Central memory CD4-positive, alpha-beta T cell (primary cell): ENCODE results near the gene BST2.

ENCODE experiments used
- DNase-seq: peaks from one replicate; pipeline ENCODE4 v3.0.0; 2022
- total RNA-seq, 3 experiments: gene quantifications; one replicate each; lab custom pipeline; 2026; lab: John Stamatoyannopoulos, UW

The BST2 gene
- 16.2 to 48.8 (median 27.5) reads per million in 3 experiments for total RNA-seq

DNA sequence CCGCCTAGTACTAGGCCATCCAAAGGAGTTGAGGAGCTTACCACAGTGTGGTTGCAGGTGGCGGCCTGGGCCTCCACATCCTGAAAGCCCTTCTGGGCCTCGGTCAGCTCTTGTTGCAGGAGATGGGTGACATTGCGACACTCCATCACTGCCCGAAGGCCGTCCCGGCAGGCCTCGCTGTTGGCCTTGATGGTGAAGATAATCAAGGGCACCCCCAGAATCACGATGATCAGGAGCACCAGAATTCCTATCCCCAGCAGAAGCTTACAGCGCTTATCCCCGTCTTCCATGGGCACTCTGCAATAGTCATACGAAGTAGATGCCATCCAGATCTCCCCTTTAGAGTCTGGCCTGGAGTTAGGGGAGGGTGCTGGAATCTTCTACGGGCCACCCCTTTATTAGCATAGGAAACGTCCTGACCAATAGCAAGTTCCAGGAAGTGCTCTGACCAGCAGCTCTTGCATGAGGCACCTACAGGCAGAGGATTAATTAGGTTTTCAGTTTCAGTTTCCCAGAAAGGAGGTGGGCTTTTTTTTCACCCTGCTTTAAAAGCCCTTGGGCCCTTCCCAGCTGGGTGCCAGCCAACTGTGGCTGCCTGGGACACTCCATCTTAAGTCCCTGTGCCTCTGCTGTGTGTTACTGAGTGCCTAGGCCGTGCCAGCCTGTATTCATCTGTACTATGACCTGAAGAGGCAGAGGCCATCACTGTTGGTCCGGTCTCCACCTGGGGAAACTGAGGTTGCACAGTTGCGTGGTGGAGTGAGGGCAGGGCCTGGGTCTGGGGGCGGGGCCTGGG, at the start of gene BST2:
BST2 (minus strand) TSS at position 381 of the 796 bp plus-strand sequence; CDS start at position 326, 55 bp downstream.
- peak; percentile 68 for DNase-seq

DNA sequence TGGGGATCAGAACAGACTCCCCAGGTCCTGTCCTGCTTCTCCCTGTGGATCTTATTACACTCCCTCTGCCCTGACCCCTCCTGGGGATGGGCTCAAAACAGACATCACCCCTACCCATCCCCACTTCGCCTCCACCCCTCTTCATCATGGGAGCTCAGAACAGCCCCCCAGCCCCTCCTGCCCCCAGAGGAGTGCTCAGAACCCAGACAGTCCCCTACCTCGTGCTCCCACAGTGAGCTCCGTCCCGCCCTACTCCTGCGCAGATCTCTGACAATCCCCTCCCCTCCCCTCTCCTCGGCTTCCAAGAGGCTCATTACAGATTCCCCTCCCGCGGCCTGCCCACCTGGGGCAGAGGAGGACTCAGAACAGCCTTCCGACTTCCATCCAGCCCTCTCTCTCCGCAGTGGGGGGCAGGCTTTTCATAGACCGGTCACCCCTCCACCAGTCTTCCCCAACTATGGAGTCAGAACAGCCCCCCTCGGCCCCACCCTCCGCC, 49.2 kb upstream of the BST2 start:
- DNase-seq: no peak

DNA sequence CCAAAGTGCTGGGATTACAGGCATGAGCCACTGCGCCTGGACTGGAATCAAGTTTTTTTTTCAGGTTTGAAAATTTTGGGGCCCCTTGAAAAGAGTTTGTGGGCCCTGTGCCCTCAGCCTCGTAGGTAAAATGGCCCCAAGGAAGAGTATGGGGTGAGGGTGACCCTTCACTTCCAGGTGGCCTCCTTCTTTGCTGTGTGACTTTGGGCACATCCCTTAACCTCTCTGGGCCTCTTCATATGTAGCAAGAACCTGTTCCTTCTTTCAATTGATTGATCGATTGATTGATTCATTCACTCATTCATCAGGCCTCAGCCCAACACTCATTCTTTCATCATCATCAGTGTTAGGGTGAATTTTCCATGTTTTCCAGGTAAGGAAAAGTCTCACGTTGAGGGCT, 46.4 kb upstream of the BST2 start:
- no peak for DNase-seq

DNA sequence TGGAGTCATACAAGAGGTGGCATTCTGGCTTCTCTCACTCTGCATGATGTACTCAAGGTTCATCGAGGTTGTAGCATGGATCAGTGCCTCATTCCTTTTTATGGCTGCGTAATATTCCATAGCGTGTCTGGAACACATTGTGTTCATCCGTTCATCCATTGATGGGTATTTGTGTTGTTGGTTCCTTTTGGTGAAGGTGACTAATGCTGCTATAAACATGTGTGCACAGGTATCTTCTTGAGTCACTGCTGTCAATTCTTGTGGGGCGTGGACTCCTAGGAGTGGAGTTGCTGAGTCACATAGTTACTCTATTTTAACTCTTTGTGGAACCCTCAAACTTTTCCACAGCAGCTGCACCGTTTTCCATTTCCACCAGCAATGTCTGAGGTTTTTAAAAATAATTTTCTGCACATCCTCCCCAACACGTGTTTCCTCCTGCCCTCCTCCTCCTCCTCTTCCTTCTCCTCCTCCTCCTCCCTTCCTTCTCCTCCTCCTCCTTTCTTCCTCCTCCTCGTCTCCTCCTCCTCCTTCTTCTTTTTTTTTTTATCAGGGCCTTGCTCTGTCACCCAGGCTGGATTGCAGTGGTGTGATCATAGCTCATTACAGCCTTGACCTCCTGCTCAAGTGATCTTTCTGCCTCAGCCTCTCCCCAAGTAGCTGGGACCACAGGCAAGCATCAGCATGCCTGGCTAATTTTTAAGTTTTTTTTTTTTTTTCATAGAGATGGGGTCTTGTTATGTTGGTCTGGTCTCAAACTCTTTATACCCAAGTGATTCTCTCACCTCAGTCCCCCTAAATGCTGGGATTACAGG, 45.0 kb upstream of the BST2 start:
- no peak for DNase-seq

DNA sequence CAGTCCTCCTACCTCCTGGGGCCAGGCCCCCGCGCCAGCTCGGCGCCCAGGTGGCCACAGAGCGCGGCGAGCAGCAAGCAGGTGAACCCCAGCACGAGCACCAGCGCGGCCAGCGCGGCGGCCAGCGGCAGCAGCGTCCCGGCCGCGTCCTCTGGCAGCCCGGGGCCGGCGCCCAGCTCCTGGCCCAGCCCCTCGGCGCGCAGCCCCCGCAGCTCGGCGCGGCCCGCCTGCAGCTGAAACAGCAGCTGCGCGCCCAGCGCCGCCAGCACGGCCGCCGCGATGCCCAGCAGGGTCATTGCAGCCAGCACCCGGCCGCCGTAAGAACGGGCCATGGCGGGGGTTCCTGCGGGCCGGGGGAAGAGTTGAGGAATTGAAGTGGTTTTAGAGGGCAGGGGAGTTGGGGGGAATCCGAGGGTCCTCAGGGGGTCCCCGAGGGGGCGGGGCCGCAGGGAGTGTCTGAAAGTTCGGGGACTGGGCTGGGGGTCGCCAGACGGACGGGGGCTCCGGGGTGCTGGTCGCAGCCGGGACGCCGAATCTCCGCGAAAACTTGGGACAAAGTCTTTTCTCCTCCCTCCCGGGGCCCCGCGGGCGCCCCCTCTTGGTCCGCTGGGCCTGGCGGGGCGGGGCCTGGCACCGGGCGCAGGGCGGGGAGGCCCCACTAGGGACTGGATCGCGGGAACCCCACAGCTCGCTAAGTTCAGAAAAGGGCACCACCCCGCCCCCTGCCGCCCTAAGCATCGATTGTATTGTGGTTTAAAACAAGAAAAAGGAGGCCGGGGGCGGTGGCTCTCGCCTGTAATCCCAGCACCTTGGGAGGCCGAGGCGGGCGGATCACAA, 42.9 kb upstream of the BST2 start, which contains the start of gene TMEM221:
TMEM221 (minus strand) TSS at position 538 of the 837 bp plus-strand sequence; CDS start at position 332, 206 bp downstream.
- peak; percentile 35 for DNase-seq

DNA sequence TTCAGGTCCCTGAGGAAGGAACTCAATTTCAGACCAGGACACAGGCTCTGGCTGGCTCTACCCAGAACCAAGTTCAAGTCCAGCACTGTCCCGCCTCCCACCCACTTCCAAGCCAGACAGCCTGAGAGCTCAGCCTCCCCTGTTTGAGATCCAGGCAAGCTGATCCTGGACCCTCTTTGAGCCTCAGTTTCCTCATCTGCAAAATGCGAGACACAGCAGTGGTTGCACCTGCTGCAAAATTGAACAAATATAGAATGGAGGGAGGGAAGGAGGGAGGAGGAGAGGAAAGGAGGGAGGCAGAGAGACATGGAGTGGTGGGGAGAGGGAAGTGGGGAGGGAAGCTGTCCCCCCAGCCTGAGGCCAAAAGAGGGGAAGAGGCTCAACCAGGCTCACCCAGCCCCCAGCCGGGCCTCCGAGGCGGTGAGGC, 42.3 kb upstream of the BST2 start:
- no peak for DNase-seq

DNA sequence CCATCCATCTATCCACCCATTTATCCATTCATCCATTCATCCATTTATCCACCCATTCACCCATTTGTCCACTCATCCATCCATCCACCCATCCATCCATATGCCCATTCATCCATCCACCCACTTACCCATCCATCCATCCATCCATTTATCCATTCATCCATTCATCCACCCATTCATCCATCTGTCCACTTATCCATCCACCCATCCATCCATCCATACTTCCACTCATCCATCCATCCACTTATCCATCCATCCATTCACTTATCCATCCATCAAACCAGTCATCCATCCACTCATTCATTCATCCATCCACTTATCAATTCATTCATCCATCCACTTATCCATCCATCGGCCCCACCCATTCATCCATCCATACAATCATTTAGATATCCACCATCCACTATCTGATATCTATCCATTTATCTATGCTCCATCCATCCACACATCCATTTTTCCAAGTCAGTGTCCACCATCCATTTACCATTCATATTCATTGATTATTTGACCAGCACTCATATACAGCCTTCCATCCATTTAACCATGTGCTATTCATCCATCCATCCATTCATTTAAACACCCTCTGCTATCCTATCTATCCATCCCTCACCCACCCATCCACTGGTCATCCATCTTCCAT, 40.2 kb upstream of the BST2 start:
- no peak for DNase-seq

DNA sequence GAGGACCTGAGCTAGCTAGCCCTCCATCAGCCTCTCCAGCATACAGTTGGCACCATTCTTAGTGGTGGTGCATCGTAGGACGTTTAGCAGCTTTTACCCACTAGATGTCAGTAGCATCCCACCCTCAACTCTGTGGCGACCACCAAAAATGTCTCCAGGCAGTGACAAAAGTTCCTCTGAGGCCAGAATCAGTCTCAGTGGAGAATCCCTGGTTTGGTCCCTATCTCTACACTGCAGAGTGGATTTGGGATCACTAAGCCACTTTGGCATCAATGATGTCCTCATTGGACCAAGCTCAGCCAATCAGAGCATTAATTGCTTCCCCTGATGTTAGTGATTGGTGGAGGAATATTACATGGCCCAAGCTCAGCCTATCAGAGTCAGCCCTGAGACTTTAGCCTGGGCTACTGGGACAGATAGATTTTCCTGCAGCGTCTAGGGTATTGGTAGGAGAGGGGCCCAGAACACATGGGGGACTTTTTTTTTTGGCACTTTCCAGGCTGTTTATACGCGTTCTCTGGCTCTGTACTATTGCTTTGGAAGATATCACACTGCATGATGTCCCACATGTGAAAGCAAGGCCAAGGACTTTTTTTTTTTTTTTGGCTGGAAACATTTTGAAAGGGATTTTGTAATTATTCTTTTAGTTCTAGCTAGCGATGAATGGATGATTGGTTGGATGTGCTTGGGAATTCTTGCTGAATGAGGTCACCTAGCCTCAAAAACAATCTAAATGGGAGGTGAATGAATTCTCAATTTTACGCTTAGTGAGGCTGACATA, 36.0 kb upstream of the BST2 start:
- DNase-seq: no peak

- no peak for DNase-seq
Measured at GRCh38 chr19:17436874-17437267, 31.4 kb upstream of the BST2 start.

DNA sequence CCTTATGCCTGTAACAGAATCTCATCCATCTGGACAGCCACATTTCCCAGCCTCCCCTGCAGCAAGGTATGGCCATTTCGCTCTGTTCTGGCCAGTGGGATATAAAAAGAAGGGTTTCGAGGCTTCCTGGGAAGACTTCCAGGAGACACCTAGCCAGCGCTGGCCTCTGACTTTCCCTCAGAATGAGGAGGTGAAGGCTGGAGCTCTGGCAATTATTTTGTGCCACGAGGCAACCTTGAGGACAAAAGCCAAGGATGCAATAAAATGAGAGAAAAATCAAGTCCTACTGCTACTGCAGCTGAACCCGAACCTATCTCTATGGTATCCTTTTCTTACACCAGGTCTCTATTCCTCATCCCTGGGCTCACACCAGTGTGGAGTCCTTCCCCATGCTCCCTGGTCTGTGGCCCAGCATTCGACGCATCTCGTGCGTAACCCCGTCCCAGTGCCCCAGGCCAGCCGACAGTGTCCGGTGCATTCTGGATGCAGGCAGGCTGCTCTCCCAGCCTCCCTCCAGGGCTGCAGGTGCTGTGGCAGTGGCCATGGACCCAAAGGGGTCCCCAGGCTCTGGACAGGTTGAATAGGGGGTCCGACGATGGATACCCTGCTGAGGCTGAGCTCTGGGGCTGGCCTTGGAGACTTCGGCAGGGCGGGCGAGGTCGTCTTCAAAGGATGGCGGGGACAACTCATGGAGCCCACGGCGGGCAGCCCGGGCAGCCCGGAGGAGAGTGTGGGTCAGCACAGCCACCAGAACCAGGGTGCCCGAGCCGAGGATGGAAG, 30.9 kb upstream of the BST2 start:
- DNase-seq: no peak

GRCh38 chr19:17435218-17435617, 29.8 kb upstream of the BST2 start:
- no peak for DNase-seq

- DNase-seq: no peak
Measured at GRCh38 chr19:17431417-17431816, 26.0 kb upstream of the BST2 start.

DNA sequence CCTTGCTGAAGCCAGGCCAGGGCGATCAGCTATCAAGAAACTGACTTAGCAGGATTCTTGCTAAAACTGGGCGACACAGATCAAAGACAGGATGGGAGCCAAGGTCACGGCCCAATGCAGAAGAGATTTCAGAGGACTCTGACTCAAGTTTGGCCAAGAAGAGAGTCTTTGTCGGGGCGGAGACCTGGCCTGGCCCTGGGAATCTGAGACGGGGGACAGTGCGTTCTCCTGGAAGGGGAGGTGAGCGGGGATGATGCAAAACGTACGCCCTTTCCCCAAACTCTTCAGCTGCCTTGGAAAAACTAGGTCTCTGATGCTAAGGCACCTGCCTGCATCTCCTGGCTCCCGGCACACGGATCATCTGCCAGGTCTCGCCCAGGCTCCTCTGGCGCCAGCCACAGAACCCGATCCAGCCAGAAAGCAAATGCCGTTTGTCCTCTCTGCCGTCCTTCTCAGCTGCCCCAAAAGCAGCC, 24.2 kb upstream of the BST2 start:
- DNase-seq: no peak

DNA sequence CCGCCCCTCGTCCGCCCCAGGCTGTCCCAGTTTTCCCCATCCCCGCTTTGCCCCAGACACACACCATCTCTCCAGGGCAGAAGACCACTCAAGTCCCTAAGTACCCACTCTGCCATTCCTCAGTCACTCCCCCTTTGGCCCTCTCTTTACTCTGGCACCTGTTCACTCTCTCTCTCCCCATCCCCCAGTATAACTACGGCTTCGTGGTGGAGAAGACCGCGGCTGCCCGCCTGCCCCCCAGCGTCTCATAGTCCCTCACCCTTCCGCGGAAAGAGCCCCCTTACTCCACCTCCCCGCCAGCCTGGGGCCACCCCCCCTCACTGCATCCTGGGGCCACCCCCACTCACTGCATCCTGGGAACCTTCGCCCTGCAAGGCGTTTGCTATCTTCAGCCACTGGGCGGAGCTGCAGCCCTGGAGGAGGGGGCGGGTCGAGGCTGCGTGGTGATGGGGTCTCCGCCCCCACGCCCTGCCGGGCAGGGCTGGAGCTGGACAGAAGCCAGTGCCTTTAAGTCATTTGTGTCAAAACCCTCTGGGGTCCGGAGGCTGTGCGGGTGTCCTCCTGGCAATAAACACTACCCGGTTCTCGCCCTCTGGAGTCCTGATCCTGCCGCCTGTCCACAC, 19.4 kb upstream of the BST2 start:
- DNase-seq: no peak

GRCh38 chr19:17423429-17424208, 18.2 kb upstream of the BST2 start:
- DNase-seq: no peak

GRCh38 chr19:17421942-17422341, 16.5 kb upstream of the BST2 start:
- DNase-seq: no peak

DNA sequence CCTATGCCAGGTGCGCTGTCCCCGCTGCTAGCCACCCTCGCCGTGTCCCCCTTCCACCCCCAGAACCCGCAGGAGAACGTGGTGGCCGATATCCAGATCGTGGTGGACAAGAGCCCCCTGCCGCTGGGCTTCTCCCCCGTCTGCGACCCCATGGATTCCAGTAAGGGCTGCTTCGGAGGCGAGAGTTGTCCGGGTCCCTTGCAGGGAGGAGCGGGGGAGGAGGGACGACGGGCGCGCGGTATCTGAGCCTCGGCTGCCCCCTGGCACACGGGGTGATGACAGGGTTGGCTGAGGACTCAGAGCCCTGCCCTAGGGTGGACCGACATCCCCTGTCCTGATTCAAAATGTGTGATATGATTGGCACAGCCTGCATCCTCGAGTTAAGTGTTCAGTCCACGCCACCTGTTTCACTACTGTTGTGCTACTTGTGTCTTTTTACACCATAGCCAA, 15.1 kb upstream of the BST2 start:
- DNase-seq: no peak

GRCh38 chr19:17419621-17420474, 14.4 kb upstream of the BST2 start, which contains the start of gene MVB12A:
MVB12A (plus strand) TSS chr19:17420047; CDS start chr19:17420136, 89 bp downstream.
- peak; percentile 96 for DNase-seq
